Activated CD4-positive, alpha-beta T cell treated with anti-CD3 and anti-CD28 coated beads, Interleukin-2, amount 10 ng/mL, durations not matched to agents 24 days and 14 days (primary cell): ENCODE data around the gene FAM13A. TPM values are rescaled to one million over a fixed set of nuclear protein-coding genes. Genes with fewer than 3 reads are reported as not detected.
"Not testable (repeated sequence)": the region's sequence is repeated elsewhere in the genome, so short reads cannot be mapped to it uniquely, and the experiment has no call there.

ENCODE experiments used
- DNase-seq: peaks from one replicate; pipeline ENCODE4 v3.0.0; 2022
- H3K27ac Mint-ChIP-seq: one replicate; pipeline ENCODE4 v1.8.0; 2022; ENCODE audit warnings: mild to moderate bottlenecking, mixed read lengths
- H3K27me3 Mint-ChIP-seq: one replicate; pipeline ENCODE4 v1.8.0; 2022; ENCODE audit warnings: mixed read lengths
- H3K36me3 Mint-ChIP-seq: one replicate; pipeline ENCODE4 v1.8.0; 2022; ENCODE audit warnings: low read depth, mild to moderate bottlenecking, mixed read lengths
- H3K4me1 Mint-ChIP-seq: one replicate; pipeline ENCODE4 v1.8.0; 2021; ENCODE audit warnings: mixed read lengths
- H3K4me3 Mint-ChIP-seq: one replicate; pipeline ENCODE4 v1.8.0; 2022; ENCODE audit warnings: mild to moderate bottlenecking, moderate library complexity, mixed read lengths
- H3K9me3 Mint-ChIP-seq: one replicate; pipeline ENCODE4 v1.8.0; 2021; ENCODE audit warnings: mixed read lengths
- intact Hi-C: fragments of 100-400 bp; cut with micrococcal nuclease; formaldehyde crosslinking; loops from one replicate; pipeline ENCODE4 v1.15.1; 2023
- total RNA-seq: library from RNA; stranded (reverse); gene quantifications from 2 replicates; pipeline ENCODE4 v1.2.3, GENCODE V29; 2022

Gene FAM13A
- total RNA-seq, 1 donor from 2014 or later = 3.0 TPM

DNA sequence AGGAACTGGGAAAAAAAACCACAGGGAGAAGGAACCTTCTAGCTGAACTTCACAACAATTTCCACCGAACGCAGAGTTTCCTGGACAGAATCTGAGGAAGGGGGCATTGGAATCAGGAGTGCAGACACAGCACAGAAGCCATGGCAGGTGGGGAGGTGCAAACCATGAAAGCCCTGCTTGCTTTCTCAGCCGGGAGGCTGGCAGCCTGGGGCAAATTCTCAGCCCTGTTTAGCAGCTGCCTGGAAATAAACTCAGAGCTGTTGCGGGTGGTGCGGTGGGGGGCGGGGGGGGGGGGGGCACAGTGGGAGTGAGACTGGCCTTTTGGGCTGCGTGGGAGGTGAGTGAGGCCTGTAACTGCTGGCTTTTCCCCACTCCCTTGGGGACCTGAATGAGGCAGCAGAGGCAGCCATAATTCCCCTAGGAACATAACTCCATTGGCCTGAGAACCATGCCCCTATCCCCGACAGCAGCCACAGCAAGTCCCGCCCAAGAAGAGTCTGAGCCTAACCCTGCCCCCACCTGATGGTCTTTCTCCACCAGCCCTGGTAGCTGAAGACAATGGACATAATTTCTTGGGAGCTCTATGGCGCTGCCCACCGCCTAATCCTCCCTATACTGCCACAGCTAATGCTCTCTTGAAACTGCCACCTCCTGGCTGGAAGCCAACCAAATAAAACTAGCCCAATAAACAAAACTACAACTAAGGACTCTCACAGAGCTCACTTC is 176.3 kb downstream of the FAM13A start:
- Mint-ChIP-seq H3K36me3 (no peaks in the 10 kb centered on the region), H3K27me3 (peaks cover 21% of the 10 kb centered on the region), H3K9me3 (peaks cover 10% of the 10 kb centered on the region), H3K4me3 (no peak overlapping the region), H3K4me1 (peaks cover 5% of the 10 kb centered on the region), H3K27ac (no peak overlapping the region)
- intact Hi-C loops = no loop called here
- DNase-seq = no peak

DNA sequence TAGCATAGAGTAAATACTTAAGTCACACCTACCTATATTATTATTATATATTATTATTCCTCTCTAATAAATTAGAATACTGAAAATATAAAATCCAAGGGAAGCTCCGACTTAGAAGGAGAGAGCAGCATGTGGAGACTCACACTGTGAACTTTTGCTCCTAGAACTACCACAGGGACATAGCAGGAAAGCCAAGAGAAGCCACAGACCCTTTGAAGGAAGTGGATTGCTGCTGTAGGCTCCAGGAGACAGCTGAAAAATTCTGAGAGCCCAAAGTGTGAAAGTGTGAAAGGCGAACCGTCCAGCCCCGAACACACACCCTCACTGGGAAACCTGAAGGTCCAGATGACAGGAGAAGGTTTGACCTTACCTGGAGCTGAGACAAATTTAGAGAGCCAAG is 177.0 kb downstream of the FAM13A start:
- intact Hi-C loops = no loop called here
- no peak overlapping the region for H3K27ac Mint-ChIP-seq
- no peak overlapping the region for H3K4me3 Mint-ChIP-seq
- DNase-seq = no peak
- peaks cover 21% of the 10 kb centered on the region for H3K27me3 Mint-ChIP-seq
- H3K36me3 Mint-ChIP-seq = no peaks in the 10 kb centered on the region
- peaks cover 5% of the 10 kb centered on the region for H3K4me1 Mint-ChIP-seq
- H3K9me3 Mint-ChIP-seq = peaks cover 4% of the 10 kb centered on the region

DNA sequence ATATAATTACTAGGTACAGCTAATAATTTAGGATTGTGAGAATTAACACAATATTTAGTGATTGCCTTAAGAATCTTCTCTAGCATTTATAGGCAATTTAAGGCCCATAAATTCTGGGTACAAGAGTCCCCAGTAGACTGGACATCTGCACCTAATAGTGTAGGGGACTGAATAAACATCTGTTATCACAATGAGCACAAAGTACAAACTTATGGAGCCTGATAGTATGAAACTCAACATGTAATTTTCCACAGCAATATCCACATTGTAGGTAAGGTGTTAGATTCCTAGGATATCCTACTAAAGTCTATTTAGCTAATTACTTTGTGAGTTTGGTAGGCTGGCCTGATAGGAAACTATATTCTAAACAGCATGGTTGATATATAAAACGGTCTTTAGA is 178.3 kb downstream of the FAM13A start:
- DNase-seq = no peak
- Mint-ChIP-seq H3K36me3 (no peaks in the 10 kb centered on the region), H3K4me1 (peaks cover 5% of the 10 kb centered on the region), H3K4me3 (no peak overlapping the region), H3K27ac (no peak overlapping the region), H3K9me3 (peaks cover 11% of the 10 kb centered on the region), H3K27me3 (peaks cover 21% of the 10 kb centered on the region)
- intact Hi-C loops = no loop called here

DNA sequence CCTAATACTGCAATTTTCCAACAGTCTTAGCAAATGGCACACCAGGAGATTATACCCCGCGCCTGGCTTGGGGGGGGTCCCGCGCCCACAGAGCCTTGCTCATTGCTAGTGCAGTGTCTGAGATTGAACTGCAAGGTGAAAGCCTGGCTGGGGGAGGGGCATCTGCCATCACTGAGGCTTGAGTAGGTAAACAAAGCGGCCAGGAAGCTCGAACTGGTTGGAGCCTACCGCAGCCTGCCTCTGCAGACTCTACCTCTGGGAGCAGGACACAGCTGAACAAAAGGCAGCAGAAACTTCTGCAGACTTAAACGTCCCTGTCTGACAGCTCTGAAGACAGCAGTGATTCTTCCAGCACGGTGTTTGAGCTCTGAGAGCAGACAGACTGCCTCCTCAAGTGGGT is 186.6 kb downstream of the FAM13A start:
- intact Hi-C loops = no loop called here

DNA sequence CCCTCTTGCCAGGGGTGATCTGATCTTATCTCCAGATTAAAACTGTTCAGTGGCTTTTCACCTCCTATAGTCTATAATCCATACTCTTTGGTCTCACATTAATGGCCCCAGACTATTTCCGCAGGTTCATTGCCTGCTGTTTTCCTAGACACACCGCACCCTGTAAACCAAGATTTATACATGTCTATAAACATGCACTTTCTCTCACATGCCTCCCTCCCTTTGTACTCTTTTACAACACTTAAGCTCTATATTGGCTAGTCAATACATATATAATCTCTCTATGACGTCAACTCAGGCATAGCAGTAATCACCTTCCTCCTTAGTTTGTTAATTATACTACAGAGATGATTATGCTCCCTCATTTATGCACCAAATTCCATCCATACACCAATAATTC is 188.5 kb downstream of the FAM13A start:
- Mint-ChIP-seq H3K36me3 (no peaks in the 10 kb centered on the region), H3K27me3 (peaks cover 9% of the 10 kb centered on the region), H3K9me3 (peaks cover 8% of the 10 kb centered on the region), H3K4me1 (no peaks in the 10 kb centered on the region), H3K4me3 (no peak overlapping the region), H3K27ac (no peak overlapping the region)
- intact Hi-C loops = no loop called here
- DNase-seq = no peak

More for the DNA sequence above, 186.6 kb downstream of the FAM13A start:
- no peak overlapping the region for H3K27ac Mint-ChIP-seq
- no peak overlapping the region for H3K4me3 Mint-ChIP-seq
- H3K27me3 Mint-ChIP-seq = peaks cover 13% of the 10 kb centered on the region
- H3K9me3 Mint-ChIP-seq = peaks cover 15% of the 10 kb centered on the region
- H3K36me3 Mint-ChIP-seq = no peaks in the 10 kb centered on the region
- H3K4me1 Mint-ChIP-seq = no peaks in the 10 kb centered on the region
- DNase-seq = no peak

DNA sequence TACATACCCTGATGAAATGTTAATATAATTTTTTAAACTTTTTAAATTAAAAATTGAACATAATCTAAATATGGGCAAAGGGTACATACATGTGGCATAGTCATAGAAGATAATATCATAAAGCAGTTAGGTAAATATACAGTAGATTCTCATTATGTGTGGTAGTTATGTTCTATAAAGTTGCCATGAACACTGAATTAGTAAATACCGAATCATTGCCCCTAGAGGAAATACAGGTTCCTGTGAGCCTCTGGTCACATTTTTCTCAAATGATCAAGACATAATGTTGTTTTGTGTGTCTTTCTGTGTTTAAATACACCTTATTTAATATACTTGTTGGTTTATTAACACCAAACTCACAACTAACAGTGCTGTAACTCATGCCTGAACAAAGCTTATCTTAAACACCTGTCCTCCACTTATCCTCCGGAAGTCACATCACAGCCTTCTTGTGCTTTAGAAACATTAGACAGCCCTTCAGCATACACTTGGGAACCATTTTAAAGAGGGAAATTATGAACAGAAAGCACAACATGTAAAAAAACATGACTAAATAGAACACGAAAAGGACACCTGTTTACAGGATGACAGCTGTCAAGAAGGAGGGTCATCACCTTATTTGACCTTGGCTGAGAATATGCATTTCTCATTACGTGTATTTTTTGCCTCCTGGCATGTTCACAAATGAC is 190.0 kb downstream of the FAM13A start:
- Mint-ChIP-seq H3K9me3 (peaks cover 3% of the 10 kb centered on the region), H3K36me3 (no peaks in the 10 kb centered on the region)

DNA sequence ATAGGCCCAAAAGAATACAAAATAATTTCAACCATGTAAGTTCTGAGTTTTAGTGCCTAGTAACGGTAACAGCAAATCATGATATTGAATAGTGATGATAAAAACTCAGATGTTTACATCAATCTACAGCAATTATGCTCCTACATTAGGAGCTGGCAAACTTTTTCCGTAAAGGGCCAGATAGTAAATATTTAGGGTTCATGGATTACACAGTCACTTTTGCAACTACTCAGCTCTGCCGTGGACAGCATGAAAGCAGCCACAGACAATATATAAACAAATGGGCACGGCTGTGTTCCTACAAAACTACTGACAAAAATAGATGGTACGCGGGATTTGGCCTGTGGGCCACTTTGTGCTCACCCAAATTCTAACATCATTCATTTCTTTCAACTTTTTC is 191.5 kb downstream of the FAM13A start:
- no peak overlapping the region for H3K4me3 Mint-ChIP-seq
- H3K27me3 Mint-ChIP-seq = peaks cover 7% of the 10 kb centered on the region
- no peak overlapping the region for H3K27ac Mint-ChIP-seq
- no peaks in the 10 kb centered on the region for H3K36me3 Mint-ChIP-seq
- no peaks in the 10 kb centered on the region for H3K4me1 Mint-ChIP-seq
- intact Hi-C loops = no loop called here
- DNase-seq = no peak
- no peaks in the 10 kb centered on the region for H3K9me3 Mint-ChIP-seq

More for the DNA sequence above, 190.0 kb downstream of the FAM13A start:
- DNase-seq = no peak
- no peak overlapping the region for H3K4me3 Mint-ChIP-seq
- H3K4me1 Mint-ChIP-seq = no peaks in the 10 kb centered on the region
- no peak overlapping the region for H3K27ac Mint-ChIP-seq
- intact Hi-C loops = no loop called here
- peaks cover 7% of the 10 kb centered on the region for H3K27me3 Mint-ChIP-seq

DNA sequence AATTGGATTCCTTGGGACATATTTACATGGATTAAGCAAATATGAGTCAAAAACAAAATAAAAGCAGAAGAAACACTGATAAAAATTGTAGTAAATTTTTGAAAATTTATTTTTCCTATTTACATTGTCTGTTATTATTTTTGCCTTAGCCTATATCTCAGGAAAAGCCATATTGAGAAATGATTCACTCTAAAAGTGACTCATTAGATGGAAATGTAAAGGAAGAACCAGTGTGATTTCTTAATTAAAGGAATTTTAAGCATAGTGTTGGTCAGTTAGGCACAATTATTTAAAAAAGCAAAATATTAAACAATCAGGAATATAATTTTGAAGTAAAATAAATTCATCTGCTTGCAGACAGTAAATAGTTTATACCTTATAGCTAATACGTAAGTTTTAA is 191.9 kb downstream of the FAM13A start:
- peaks cover 7% of the 10 kb centered on the region for H3K27me3 Mint-ChIP-seq
- no peaks in the 10 kb centered on the region for H3K36me3 Mint-ChIP-seq
- H3K27ac Mint-ChIP-seq = no peak overlapping the region
- H3K4me1 Mint-ChIP-seq = no peaks in the 10 kb centered on the region
- DNase-seq = no peak
- no peak overlapping the region for H3K4me3 Mint-ChIP-seq
- H3K9me3 Mint-ChIP-seq = no peaks in the 10 kb centered on the region
- intact Hi-C loops = no loop called here

DNA sequence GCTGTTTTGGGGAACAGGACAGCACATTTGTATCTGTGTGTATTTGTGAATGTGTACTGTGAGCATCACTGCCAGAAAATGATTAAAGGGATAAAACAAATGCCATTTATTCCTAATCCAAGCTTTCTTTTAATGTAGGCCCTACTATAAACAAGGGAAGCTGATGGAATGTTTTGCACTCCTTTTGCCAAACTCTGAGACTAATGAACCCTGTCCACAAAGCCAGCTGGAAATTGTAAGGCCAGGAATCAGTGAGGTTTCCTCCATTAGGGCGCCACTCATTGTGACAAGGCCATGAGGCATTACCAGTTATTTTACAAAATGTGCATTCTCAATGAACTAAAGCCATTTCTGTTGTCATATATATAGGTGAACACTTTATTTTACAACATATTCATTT is 196.4 kb downstream of the FAM13A start:
- no peaks in the 10 kb centered on the region for H3K9me3 Mint-ChIP-seq
- no peak overlapping the region for H3K27ac Mint-ChIP-seq
- intact Hi-C loops = no loop called here
- no peaks in the 10 kb centered on the region for H3K36me3 Mint-ChIP-seq
- no peaks in the 10 kb centered on the region for H3K4me1 Mint-ChIP-seq
- DNase-seq = no peak
- peaks cover 2% of the 10 kb centered on the region for H3K27me3 Mint-ChIP-seq
- H3K4me3 Mint-ChIP-seq = no peak overlapping the region

DNA sequence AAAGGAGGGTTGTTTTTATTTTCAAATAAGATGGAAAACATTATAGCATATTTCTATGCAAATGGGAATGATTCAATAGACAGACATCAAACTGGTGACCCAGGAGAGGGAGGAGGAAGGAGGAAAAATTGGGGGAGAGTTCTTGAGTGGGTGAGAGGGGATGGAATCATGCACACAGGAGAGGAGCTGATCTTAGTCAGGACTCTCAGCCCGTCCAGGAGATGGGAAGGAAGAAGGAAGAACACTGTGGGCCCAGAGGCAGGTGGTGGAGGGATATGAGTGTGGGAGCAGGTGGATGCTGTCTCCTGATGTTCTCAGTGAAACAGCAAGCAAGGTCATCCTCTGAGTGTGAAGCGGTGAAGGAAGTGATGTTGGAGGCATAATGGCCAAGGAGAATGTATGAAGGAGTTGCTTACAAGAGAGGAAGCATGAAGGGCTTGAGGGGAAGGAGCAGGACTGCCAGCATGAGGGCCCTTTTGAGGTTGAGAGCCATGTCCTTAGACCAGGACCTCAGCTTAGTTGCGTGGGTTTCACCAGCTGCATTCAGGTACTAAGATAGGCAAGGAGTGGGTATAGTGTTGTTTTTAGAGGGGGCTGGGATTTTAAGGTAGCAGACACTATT is 197.7 kb downstream of the FAM13A start:
- no peaks in the 10 kb centered on the region for H3K36me3 Mint-ChIP-seq
- H3K9me3 Mint-ChIP-seq = no peaks in the 10 kb centered on the region
- H3K4me3 Mint-ChIP-seq = no peak overlapping the region
- intact Hi-C loops = no loop called here
- H3K27me3 Mint-ChIP-seq = peaks cover 2% of the 10 kb centered on the region
- H3K27ac Mint-ChIP-seq = no peak overlapping the region
- DNase-seq = no peak
- no peaks in the 10 kb centered on the region for H3K4me1 Mint-ChIP-seq

DNA sequence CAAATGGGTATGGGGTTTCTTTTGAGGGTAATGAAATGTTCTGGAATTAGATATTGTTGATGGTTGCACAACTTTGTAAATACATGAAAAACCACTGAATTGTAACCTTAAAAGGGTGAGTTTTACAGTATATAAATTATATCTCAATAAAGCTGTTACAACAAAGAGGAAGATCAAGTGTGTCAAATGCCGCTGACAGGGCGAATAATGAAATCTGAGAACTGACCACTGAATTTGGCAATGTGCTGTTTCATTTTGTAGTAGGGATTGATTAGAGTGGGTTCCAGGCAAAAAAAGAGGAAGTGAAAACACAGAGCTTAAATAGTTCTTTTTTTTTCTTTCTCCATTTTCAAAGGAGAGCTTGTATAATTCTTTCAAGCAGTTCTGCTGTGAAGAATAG is 198.2 kb downstream of the FAM13A start:
- intact Hi-C loops = no loop called here
- no peaks in the 10 kb centered on the region for H3K36me3 Mint-ChIP-seq
- no peaks in the 10 kb centered on the region for H3K9me3 Mint-ChIP-seq
- DNase-seq = no peak
- no peak overlapping the region for H3K4me3 Mint-ChIP-seq
- no peak overlapping the region for H3K27ac Mint-ChIP-seq
- no peaks in the 10 kb centered on the region for H3K4me1 Mint-ChIP-seq
- H3K27me3 Mint-ChIP-seq = peaks cover 2% of the 10 kb centered on the region

DNA sequence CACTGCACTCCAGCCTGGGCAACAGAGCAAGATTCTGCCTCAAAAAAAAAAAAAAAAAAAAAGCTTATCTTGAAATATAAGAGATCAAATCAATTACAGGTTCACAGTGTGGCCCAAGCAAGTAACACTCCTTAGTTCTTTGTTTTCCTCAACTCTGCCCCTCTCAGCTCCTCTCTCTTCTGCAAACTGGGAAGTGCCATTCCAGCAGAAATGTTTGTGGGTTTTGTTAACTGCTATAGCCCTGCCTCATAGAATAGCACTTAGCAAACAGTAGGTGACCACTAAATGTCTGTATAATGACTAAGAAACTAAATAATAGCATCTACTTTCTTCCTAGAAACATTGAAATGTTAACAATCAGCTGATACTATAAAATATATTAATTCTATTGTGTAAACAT is 199.4 kb downstream of the FAM13A start:
- no peak overlapping the region for H3K4me3 Mint-ChIP-seq
- DNase-seq = no peak
- no peaks in the 10 kb centered on the region for H3K9me3 Mint-ChIP-seq
- H3K27me3 Mint-ChIP-seq = peaks cover 2% of the 10 kb centered on the region
- H3K36me3 Mint-ChIP-seq = no peaks in the 10 kb centered on the region
- H3K4me1 Mint-ChIP-seq = no peaks in the 10 kb centered on the region
- no peak overlapping the region for H3K27ac Mint-ChIP-seq
- intact Hi-C loops = no loop called here

DNA sequence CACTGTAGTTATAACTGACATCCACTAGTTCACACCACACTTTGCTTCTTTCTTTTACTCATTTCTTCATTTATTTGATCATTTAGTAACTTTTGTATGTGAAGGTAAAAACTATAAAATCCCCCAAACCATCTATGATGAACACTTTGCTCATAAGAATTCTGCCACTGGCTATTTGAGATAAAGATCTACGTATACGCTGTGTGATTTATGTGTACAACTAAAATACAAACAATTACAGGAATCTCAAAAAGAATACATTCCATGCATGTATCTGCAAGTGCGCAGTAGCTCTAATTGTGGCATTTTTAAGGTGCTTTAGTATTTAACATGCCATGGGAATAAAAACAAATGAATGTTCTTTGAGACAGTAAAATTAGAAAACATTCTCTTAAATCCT is 202.5 kb downstream of the FAM13A start:
- intact Hi-C loops = no loop called here
- Mint-ChIP-seq H3K36me3 (no peaks in the 10 kb centered on the region), H3K27ac (no peak overlapping the region), H3K27me3 (peaks cover 5% of the 10 kb centered on the region), H3K9me3 (no peaks in the 10 kb centered on the region), H3K4me1 (no peaks in the 10 kb centered on the region), H3K4me3 (no peak overlapping the region)
- no peak for DNase-seq

DNA sequence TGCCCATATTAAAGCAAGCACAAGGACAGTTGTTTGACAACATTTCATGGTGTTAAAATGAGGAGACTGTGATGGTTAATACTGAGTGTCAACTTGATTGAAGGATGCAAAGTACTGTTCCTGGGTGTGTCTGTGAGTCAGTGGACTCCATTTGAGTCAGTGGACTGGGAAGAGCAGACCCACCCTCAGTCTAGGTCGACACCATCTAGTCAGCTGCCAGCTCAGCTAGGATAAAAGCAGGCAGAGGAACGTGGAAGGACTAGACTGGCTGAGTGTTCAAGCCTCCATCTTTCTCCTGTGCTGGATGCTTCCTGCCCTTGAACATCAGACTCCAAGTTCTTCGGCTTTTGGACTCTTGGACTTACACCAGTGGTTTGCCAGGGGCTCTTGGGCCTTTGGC is 203.4 kb downstream of the FAM13A start:
- H3K4me3 Mint-ChIP-seq, intact Hi-C loops, H3K9me3 Mint-ChIP-seq, H3K27me3 Mint-ChIP-seq, H3K4me1 Mint-ChIP-seq, DNase-seq, H3K36me3 Mint-ChIP-seq, H3K27ac Mint-ChIP-seq: not testable (repeated sequence)
